IMR-90 (cell line): Measurements from ENCODE around the gene POGLUT2. TPM values are rescaled to one million over a fixed set of nuclear protein-coding genes. Genes with fewer than 3 reads are reported as not detected.

Experiments used
- ATAC-seq: fragments of 200-7000 bp; cut with Tn5 transposase; 2 replicates; pipeline ENCODE4 v1.9.1; 2020; ENCODE audit warnings: low read depth, mild to moderate bottlenecking, moderate library complexity
- BruUV-seq: library from RNA; stranded (reverse); fragments of 400-500 nt; replicated peaks from 2 replicates; lab custom pipeline; 2021; lab: Mats Ljungman, UMichigan
- CTCF ChIA-PET: fragments of 300-600 bp; formaldehyde crosslinking; extraction: SDS; loops from one replicate; lab custom pipeline; 2021; ENCODE audit warnings: antibody characterized with exemption; lab: Yijun Ruan, JAX
- POLR2A ChIA-PET: fragments of 300-600 bp; sonication (Branson Sonifier 250); formaldehyde crosslinking; loops from one replicate; lab custom pipeline; 2022; ENCODE audit warnings: antibody characterized with exemption; ENCODE audit not compliant: unreplicated experiment; lab: Charles Lee
- DNase-seq: peaks from one replicate; pipeline ENCODE4 v3.0.0; 2013
- H2AFZ ChIP-seq: replicated peaks from 2 replicates; pipeline ENCODE3; 2013; ENCODE audit warnings: low read length, mild to moderate bottlenecking; ENCODE audit not compliant: poor library complexity
- H2AK5ac ChIP-seq: 2 replicates; pipeline ENCODE4 v1.6.1; 2013; ENCODE audit warnings: low read depth, low read length, inconsistent platforms
- H2AK9ac ChIP-seq: replicated peaks from 2 replicates; pipeline ENCODE3; 2013; ENCODE audit warnings: mild to moderate bottlenecking, low read depth, low read length, moderate library complexity; ENCODE audit not compliant: poor library complexity
- H2BK120ac ChIP-seq: 2 replicates; pipeline ENCODE4 v1.6.1; 2013; ENCODE audit warnings: low read depth, low read length, inconsistent platforms
- H2BK15ac ChIP-seq: 3 replicates; pipeline ENCODE4 v1.6.1; 2013; ENCODE audit warnings: low read depth, low read length, inconsistent platforms
- H2BK20ac ChIP-seq: 2 replicates; pipeline ENCODE4 v1.6.1; 2013; ENCODE audit warnings: low read depth, mild to moderate bottlenecking, inconsistent platforms, low read length, moderate library complexity
- H2BK5ac ChIP-seq: 2 replicates; pipeline ENCODE4 v1.6.1; 2013; ENCODE audit warnings: mild to moderate bottlenecking, low read depth, low read length, inconsistent platforms; ENCODE audit not compliant: poor library complexity, severe bottlenecking
- H3K14ac ChIP-seq: replicated peaks from 2 replicates; pipeline ENCODE4 v1.6.1; 2013; ENCODE audit warnings: low read depth, low read length, inconsistent platforms
- H3K18ac ChIP-seq: 2 replicates; pipeline ENCODE4 v1.6.1; 2013; ENCODE audit warnings: low read depth, low read length, control low read depth
- H3K23ac ChIP-seq: 2 replicates; pipeline ENCODE4 v1.6.1; 2013; ENCODE audit warnings: low read depth, low read length, inconsistent platforms
- H3K27ac ChIP-seq: 2 replicates; pipeline ENCODE4 v1.5.1; 2013; ENCODE audit warnings: mild to moderate bottlenecking, control low read depth, low read length; ENCODE audit not compliant: insufficient read depth
- H3K27me3 ChIP-seq: 2 replicates; pipeline ENCODE4 v1.6.1; 2013; ENCODE audit warnings: low read length; ENCODE audit not compliant: control insufficient read depth, insufficient read depth
- H3K36me3 ChIP-seq: 2 replicates; pipeline ENCODE4 v1.6.1; 2013; ENCODE audit warnings: low read length, mixed read lengths; ENCODE audit not compliant: control insufficient read depth, insufficient read depth
- H3K4ac ChIP-seq: 2 replicates; pipeline ENCODE4 v1.6.1; 2013; ENCODE audit warnings: low read depth, low read length, inconsistent platforms
- H3K4me1 ChIP-seq: 2 replicates; pipeline ENCODE4 v1.6.1; 2013; ENCODE audit warnings: low read length, mixed read lengths; ENCODE audit not compliant: control insufficient read depth, insufficient read depth
- H3K4me2 ChIP-seq: 2 replicates; pipeline ENCODE4 v1.6.1; 2013; ENCODE audit warnings: low read depth, mild to moderate bottlenecking, control low read depth, low read length, moderate library complexity
- H3K4me3 ChIP-seq: 2 replicates; pipeline ENCODE4 v1.5.1; 2013; ENCODE audit warnings: low read depth, mild to moderate bottlenecking, control low read depth, low read length, moderate library complexity; ENCODE audit not compliant: insufficient read depth
- H3K56ac ChIP-seq: 2 replicates; pipeline ENCODE4 v1.6.1; 2013; ENCODE audit warnings: low read length, inconsistent platforms; ENCODE audit not compliant: insufficient read depth; ENCODE audit errors: extremely low read depth
- H3K79me1 ChIP-seq, 2 experiments: 2 replicates each; pipeline ENCODE4 v1.6.1; 2013; ENCODE audit warnings: low read length in 2 of 2, inconsistent platforms in 1 of 2, low read depth in 1 of 2
- H3K9ac ChIP-seq: 2 replicates; pipeline ENCODE4 v1.6.1; 2013; ENCODE audit warnings: low read depth, low read length, control low read depth
- H3K9me1 ChIP-seq: 2 replicates; pipeline ENCODE4 v1.6.1; 2013; ENCODE audit warnings: low read length, inconsistent platforms; ENCODE audit not compliant: insufficient read depth
- H3K9me3 ChIP-seq: 2 replicates; pipeline ENCODE4 v1.6.1; 2013; ENCODE audit warnings: low read length; ENCODE audit not compliant: control insufficient read depth, insufficient read depth
- H4K20me1 ChIP-seq: 2 replicates; pipeline ENCODE4 v1.6.1; 2013; ENCODE audit warnings: low read length, inconsistent platforms; ENCODE audit not compliant: insufficient read depth
- H4K5ac ChIP-seq: 2 replicates; pipeline ENCODE4 v1.6.1; 2013; ENCODE audit warnings: mild to moderate bottlenecking, low read depth, low read length, control low read depth
- H4K8ac ChIP-seq, 2 experiments: 2 replicates each; pipeline ENCODE4 v1.6.1; 2013; ENCODE audit warnings: low read depth in 2 of 2, low read length in 2 of 2, control low read depth in 1 of 2, inconsistent platforms in 1 of 2
- H4K91ac ChIP-seq: 2 replicates; pipeline ENCODE4 v1.6.1; 2013; ENCODE audit warnings: low read depth, low read length, inconsistent platforms; ENCODE audit not compliant: insufficient read depth
- CEBPB ChIP-seq: IDR thresholded peaks from 2 replicates; pipeline ENCODE4 v1.6.1; 2012; ENCODE audit warnings: low read depth, low read length, improper control_type of control experiment
- NFE2L2 ChIP-seq: fragments of 150-350 bp; IDR thresholded peaks from 2 replicates; pipeline ENCODE4 v1.6.1; 2016; ENCODE audit warnings: low read depth, mild to moderate bottlenecking, low read length
- WGBS, 2 experiments: methylation state at CpG; one replicate each; pipeline versions ENCODE4 v1.1.5 to v1.1.7; 2013; ENCODE audit warnings: missing lambda C conversion rate in 2 of 2; ENCODE audit not compliant: insufficient read length in 1 of 2; ENCODE audit errors: extremely low coverage in 2 of 2; 5-methylcytosine and 5-hydroxymethylcytosine counted together
- dilution Hi-C: fragments of 300-500 bp; cut with HindIII; formaldehyde crosslinking; loops from one replicate; pipeline ENCODE4 v1.14.3; 2018; ENCODE audit warnings: low sequenced_read_pairs; ENCODE audit not compliant: unreplicated experiment
- in situ Hi-C: fragments of 300-500 bp; cut with MboI; formaldehyde crosslinking; loops from 3 replicates; pipeline ENCODE4 v1.14.3; 2019; ENCODE audit warnings: low sequenced_read_pairs, inconsistent platforms, mixed read lengths
- intact Hi-C: fragments of 100-400 bp; cut with micrococcal nuclease; formaldehyde crosslinking; loops from 2 replicates; pipeline ENCODE4 v1.10.0; 2022
- polyA plus RNA-seq, 3 experiments: library from polyadenylated mRNA; depleted of rRNA; stranded (reverse); fragments of >200 nt; gene quantifications; 2 replicates each; pipeline ENCODE4 v1.2.3, GENCODE V29; 2012; ENCODE audit warnings: low replicate concordance in 1 of 3
- total RNA-seq: library from RNA; depleted of rRNA; stranded (reverse); fragments of >200 nt; gene quantifications from 2 replicates; pipeline ENCODE4 v1.2.3, GENCODE V29; 2012

POGLUT2 gene
- total and polyA plus RNA-seq, 2 of the 4 experiments (the other 2 are of a cell fraction), result 10.6 to 14.3 TPM

- H3K18ac ChIP-seq, result no peak overlapping the region
- CTCF ChIA-PET, result no interaction called here
- H3K27me3 ChIP-seq, result no peaks in the 10 kb centered on the region
- H3K4me1 ChIP-seq, result peaks cover 4% of the 10 kb centered on the region
- H2BK15ac ChIP-seq, result no peak overlapping the region
- intact Hi-C loops, result no loop called here
- H3K23ac ChIP-seq, result no peak overlapping the region
- no peak overlapping the region for H3K4me2 ChIP-seq
- no peaks in the 10 kb centered on the region for H4K20me1 ChIP-seq
- peaks cover 5% of the 10 kb centered on the region; the same call in 1 of the 2 replicates for H3K36me3 ChIP-seq
- no TSS peak for BruUV-seq
- H2AFZ ChIP-seq, result no peak overlapping the region
- POLR2A ChIA-PET, result no interaction called here
- H3K9me1 ChIP-seq, result peaks cover 9% of the 10 kb centered on the region; the same call in 1 of the 2 replicates
- no peak overlapping the region for H3K9ac ChIP-seq
- TF ChIP-seq NFE2L2 (no peak), CEBPB (peak; percentile 40)
- H3K9me3 ChIP-seq, result 0 out of 2 replicates have a peak, but pooled peaks cover 3% of the 10 kb centered on the region
- H2BK20ac ChIP-seq, result no peak overlapping the region
- H3K27ac ChIP-seq, result no peak overlapping the region
- H3K4me3 ChIP-seq, result no peak overlapping the region
- dilution Hi-C loops, result no loop called here
- H3K4ac ChIP-seq, result no peak overlapping the region
- H2BK120ac ChIP-seq, result no peak overlapping the region
- DNase-seq (no peak), ATAC-seq (no peak)
- no peak overlapping the region for H2AK5ac ChIP-seq
- H3K14ac ChIP-seq, result no peak overlapping the region
- H3K79me1 ChIP-seq, result peaks cover 23 to 34% of the 10 kb centered on the region in 2 experiments
- in situ Hi-C loops, result no loop called here
- H4K8ac ChIP-seq, result no peak overlapping the region
- no CpG with 5 or more reads among the region's 6 CpGs for WGBS, 2 experiments
- H3K56ac ChIP-seq, result no peak overlapping the region
- H2AK9ac ChIP-seq, result no peak overlapping the region
- no peak overlapping the region for H2BK5ac ChIP-seq
- H4K5ac ChIP-seq, result no peak overlapping the region
- no peak overlapping the region for H4K91ac ChIP-seq
These were observed 16.0 kb upstream of the POGLUT2 start for GRCh38 chr13:102814793-102815192.
